Stimulated activated effector memory CD8-positive, alpha-beta T cell treated with anti-CD3 and anti-CD28 coated beads, Interleukin-12 subunit alpha, Interleukin-12 subunit beta, amount 100 ng/mL, for 72 hours (primary cell): ENCODE data around the gene CFAP97D1.

Experiments used
- ATAC-seq: fragments of 150-1000 bp; cut with Tn5 transposase; 2 replicates; pipeline ENCODE4 v1.10.0; 2021
- DNase-seq, 2 donors: peaks; one replicate each; pipeline ENCODE4 v3.0.0; 2021 to 2022; ENCODE audit warnings: low spot score in 2 of 2
- H3K27ac Mint-ChIP-seq: one replicate; pipeline ENCODE4 v1.8.0; 2022; ENCODE audit warnings: mild to moderate bottlenecking, mixed read lengths
- H3K36me3 Mint-ChIP-seq: one replicate; pipeline ENCODE4 v1.8.0; 2022; ENCODE audit warnings: mild to moderate bottlenecking, mixed read lengths
- H3K4me1 Mint-ChIP-seq: one replicate; pipeline ENCODE4 v1.8.0; 2022; ENCODE audit warnings: mixed read lengths
- H3K4me3 Mint-ChIP-seq: one replicate; pipeline ENCODE4 v1.8.0; 2022; ENCODE audit warnings: mild to moderate bottlenecking, mixed read lengths
- H3K9me3 Mint-ChIP-seq: one replicate; pipeline ENCODE4 v1.8.0; 2022; ENCODE audit warnings: mixed read lengths

Gene CFAP97D1

DNA sequence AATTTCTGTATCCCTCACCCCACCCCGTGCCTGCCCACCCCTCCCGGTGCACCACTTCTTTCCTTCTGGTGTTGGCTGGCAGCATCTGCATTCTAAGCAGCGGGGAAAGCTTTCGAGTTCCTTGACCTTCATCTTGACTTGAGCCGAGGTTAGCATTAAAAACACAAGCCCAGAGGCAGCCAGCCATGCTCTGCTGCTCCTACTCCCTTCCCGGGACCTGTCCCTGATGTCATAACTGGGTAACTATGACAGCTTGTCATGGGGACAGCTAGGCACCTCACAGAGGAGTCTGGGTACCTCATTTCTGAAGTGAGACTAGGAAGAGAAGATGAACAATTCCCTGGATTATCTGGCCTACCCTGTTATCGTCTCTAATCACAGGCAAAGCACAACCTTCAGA is at the start of gene CFAP97D1:
Gene CFAP97D1, plus strand, starts transcription at position 301 of the 400 bp plus-strand sequence. Its CDS starts 28 bp downstream, at position 329.
- H3K4me3 Mint-ChIP-seq, result peak within 1 kb of the TSS; percentile 74
- H3K4me1 Mint-ChIP-seq, result peaks cover 7% of the 10 kb centered on the region
- DNase-seq, result no peak
- H3K9me3 Mint-ChIP-seq, result no peaks in the 10 kb centered on the region
- ATAC-seq, result no peak
- peaks cover 3% of the 10 kb centered on the region for H3K36me3 Mint-ChIP-seq
- no peak within 1 kb of the TSS for H3K27ac Mint-ChIP-seq

DNA sequence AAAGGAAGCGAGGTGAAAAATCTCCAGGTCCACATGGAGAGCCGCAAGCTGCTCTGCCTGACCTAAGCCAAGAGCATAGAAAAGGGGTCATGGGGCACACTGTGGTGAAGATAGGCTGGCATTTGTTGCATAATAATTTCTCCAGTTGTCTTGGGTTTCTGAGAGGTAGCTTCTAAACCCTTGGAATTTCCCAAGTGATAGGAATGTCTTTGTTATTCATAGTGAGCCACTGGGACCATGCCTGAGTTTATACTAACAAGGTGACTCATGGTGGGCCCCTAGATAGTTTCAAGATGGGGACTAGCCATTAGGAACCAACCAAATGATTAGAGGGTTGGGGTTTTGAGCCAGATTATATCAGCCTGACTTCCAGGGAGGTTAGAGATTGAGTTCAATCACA is 47.3 kb upstream of the CFAP97D1 start:
- Mint-ChIP-seq H3K9me3 (no peaks in the 10 kb centered on the region), H3K36me3 (no peaks in the 10 kb centered on the region), H3K4me3 (no peak overlapping the region), H3K27ac (no peak overlapping the region), H3K4me1 (no peaks in the 10 kb centered on the region)
- DNase-seq (no peak), ATAC-seq (no peak)

- H3K9me3 Mint-ChIP-seq, result no peaks in the 10 kb centered on the region
- H3K36me3 Mint-ChIP-seq, result no peaks in the 10 kb centered on the region
- DNase-seq (no peak), ATAC-seq (no peak)
- H3K27ac Mint-ChIP-seq, result no peak overlapping the region
- no peaks in the 10 kb centered on the region for H3K4me1 Mint-ChIP-seq
- no peak overlapping the region for H3K4me3 Mint-ChIP-seq
Measured at GRCh38 chr17:43733956-43734355, 46.3 kb upstream of the CFAP97D1 start.

GRCh38 chr17:43734376-43734775 is 45.9 kb upstream of the CFAP97D1 start:
- H3K27ac Mint-ChIP-seq, result no peak overlapping the region
- no peak for DNase-seq

DNA sequence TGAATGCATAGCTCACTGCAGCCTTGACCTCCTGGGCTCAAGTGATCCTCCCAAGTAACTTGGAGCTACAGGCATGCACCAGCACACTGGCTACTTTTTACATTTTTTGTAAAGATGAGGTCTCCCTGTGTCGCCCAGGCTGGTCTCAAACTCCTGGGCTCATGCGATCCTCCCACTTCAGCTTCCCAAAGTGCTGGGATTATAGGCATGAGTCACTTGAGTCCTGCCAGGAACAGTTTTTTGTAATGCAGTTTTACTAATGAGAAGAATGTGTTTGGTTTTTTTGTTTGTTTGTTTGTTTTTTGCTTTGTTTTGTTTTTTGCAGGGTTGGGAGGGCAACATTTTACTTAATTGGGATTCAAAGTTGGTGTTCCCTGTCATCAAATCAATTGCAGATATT is 43.8 kb upstream of the CFAP97D1 start:
- ATAC-seq (no peak), DNase-seq (no peak)
- H3K4me1 Mint-ChIP-seq, result no peaks in the 10 kb centered on the region
- no peaks in the 10 kb centered on the region for H3K9me3 Mint-ChIP-seq
- H3K27ac Mint-ChIP-seq, result no peak overlapping the region
- no peak overlapping the region for H3K4me3 Mint-ChIP-seq
- H3K36me3 Mint-ChIP-seq, result no peaks in the 10 kb centered on the region

More at GRCh38 chr17:43734376-43734775, 45.9 kb upstream of the CFAP97D1 start:
- Mint-ChIP-seq H3K4me3 (no peak overlapping the region), H3K9me3 (no peaks in the 10 kb centered on the region), H3K36me3 (no peaks in the 10 kb centered on the region), H3K4me1 (no peaks in the 10 kb centered on the region)
- no peak for ATAC-seq

DNA sequence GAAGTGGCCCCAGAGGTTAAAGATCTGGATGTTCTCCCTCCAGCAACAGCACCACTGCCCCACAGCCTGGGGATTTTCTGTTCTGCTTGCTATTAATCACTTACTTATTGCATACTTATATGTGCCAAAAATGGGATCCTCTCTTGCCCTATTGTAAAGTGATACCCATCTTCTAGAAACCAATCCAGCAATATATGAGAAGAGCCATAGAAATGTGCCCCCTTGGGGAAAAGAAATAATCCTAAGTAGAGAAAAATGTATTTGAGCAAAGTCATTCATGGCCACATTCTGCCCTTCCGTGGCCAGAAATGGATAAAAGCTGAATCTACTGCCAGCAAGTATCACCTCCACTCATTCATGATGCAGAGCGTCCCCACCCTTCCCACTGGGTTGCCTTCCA is 42.5 kb upstream of the CFAP97D1 start:
- Mint-ChIP-seq H3K36me3 (no peaks in the 10 kb centered on the region), H3K27ac (no peak overlapping the region), H3K4me1 (no peaks in the 10 kb centered on the region), H3K9me3 (no peaks in the 10 kb centered on the region), H3K4me3 (no peak overlapping the region)
- DNase-seq (no peak), ATAC-seq (no peak)

- H3K27ac Mint-ChIP-seq, result peak overlapping the region; percentile 58
- H3K9me3 Mint-ChIP-seq, result no peaks in the 10 kb centered on the region
- no peak overlapping the region for H3K4me3 Mint-ChIP-seq
- DNase-seq (no peak), ATAC-seq (no peak)
- H3K36me3 Mint-ChIP-seq, result no peaks in the 10 kb centered on the region
- no peaks in the 10 kb centered on the region for H3K4me1 Mint-ChIP-seq
Measured at GRCh38 chr17:43740541-43740940, 39.7 kb upstream of the CFAP97D1 start.

- DNase-seq, result no peak
- ATAC-seq, result no peak
- no peak overlapping the region for H3K4me3 Mint-ChIP-seq
- no peak overlapping the region for H3K27ac Mint-ChIP-seq
- H3K4me1 Mint-ChIP-seq, result no peaks in the 10 kb centered on the region
- no peaks in the 10 kb centered on the region for H3K36me3 Mint-ChIP-seq
- H3K9me3 Mint-ChIP-seq, result no peaks in the 10 kb centered on the region
Measured at GRCh38 chr17:43741636-43742035, 38.6 kb upstream of the CFAP97D1 start.

DNA sequence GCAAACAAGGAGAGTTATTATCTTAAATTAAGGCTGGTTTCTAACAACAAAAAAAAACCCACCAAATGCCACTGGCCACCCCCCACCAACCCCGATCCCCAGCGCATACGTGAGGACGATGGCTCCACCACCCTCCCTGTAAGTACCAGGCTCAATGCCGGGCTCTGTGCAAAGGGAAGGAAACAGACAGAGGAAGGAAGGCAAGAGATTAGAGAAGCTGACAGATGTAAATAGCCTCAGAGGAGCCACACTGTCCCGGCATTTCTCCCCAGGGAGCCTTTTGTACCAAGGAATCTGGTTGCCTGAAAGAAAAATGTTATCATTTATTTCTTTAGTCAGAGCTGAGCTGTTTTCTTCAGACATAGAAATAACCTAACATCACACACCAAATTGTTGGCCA is 34.7 kb upstream of the CFAP97D1 start:
- H3K4me3 Mint-ChIP-seq, result no peak overlapping the region
- ATAC-seq (no peak), DNase-seq (no peak)
- H3K4me1 Mint-ChIP-seq, result no peaks in the 10 kb centered on the region
- no peak overlapping the region for H3K27ac Mint-ChIP-seq
- H3K9me3 Mint-ChIP-seq, result no peaks in the 10 kb centered on the region
- H3K36me3 Mint-ChIP-seq, result no peaks in the 10 kb centered on the region

DNA sequence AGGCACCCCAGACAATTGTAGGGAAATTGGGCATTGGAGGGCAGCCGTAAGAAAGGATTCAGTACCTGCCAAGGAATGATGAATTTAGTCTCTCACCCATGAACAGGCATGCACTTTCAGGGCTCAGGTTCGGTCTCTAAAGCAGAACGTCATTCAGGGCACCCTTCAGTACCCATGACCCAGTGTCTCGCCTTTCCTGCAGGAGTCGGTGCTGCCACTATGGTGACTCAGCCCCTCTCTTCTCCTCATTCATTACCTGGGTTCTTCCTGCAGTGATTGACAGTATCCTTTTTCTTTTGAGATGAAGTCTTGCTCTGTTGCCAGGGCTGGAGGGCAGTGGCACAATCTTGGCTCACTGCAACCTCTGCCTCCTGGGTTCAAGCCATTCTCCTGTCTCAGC is 30.1 kb upstream of the CFAP97D1 start:
- Mint-ChIP-seq H3K4me3 (no peak overlapping the region), H3K9me3 (no peaks in the 10 kb centered on the region), H3K27ac (no peak overlapping the region), H3K4me1 (peaks cover 24% of the 10 kb centered on the region), H3K36me3 (no peaks in the 10 kb centered on the region)
- no peak for ATAC-seq
- no peak for DNase-seq

GRCh38 chr17:43753493-43754129 is 26.6 kb upstream of the CFAP97D1 start:
- Mint-ChIP-seq H3K4me3 (no peak overlapping the region), H3K9me3 (no peaks in the 10 kb centered on the region), H3K36me3 (no peaks in the 10 kb centered on the region), H3K27ac (no peak overlapping the region), H3K4me1 (peaks cover 24% of the 10 kb centered on the region)
- ATAC-seq, result peak; percentile 74
- DNase-seq, result no peak

DNA sequence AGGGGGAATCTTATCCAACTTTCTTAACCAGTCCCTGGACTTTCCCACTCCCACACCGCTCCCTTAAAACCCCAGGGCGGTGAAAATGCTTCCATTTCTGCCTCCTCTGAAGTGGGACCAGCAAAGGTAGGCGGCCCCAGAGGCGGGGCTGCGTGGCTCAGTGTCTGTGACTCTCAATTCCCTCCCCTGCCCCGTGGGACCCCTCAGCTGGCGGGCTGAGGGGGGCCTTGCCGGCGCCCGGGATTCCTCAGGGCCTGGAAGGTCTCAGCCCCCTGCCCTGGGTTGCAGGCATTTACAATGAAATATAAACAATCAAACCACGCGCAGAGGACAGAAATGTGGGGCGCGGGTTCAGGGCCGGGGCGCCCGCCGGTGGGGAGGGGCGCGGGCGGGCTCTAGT is 25.3 kb upstream of the CFAP97D1 start:
- no peak for ATAC-seq
- no peaks in the 10 kb centered on the region for H3K9me3 Mint-ChIP-seq
- H3K4me1 Mint-ChIP-seq, result peaks cover 24% of the 10 kb centered on the region
- H3K36me3 Mint-ChIP-seq, result no peaks in the 10 kb centered on the region
- no peak overlapping the region for H3K4me3 Mint-ChIP-seq
- H3K27ac Mint-ChIP-seq, result no peak overlapping the region
- DNase-seq, result no peak

DNA sequence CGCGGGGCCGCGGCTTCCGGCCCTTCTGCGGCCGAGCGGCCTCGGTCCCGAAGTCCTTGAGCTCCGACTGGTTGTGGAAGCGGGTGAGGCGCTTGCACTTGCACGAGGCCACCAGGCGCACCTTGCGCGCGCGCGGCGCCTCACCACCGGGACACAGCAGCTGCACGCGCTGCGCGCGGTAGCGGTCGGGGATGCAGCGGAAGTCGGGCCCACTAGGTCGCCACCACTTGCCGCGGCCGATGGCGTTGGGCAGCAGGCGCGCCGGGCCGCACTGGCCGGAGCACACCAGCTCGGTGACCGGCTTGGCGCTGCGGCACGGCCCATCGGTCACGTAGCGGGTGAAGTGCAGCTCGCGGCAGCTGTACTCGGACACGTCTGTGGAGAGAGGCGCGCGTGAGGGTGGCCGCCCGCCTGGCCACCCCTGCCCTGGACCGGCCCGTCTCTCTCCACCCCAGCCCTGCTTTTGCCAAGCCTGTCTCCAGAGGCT is 24.8 kb upstream of the CFAP97D1 start:
- H3K36me3 Mint-ChIP-seq, result no peaks in the 10 kb centered on the region
- H3K4me3 Mint-ChIP-seq, result no peak overlapping the region
- peaks cover 24% of the 10 kb centered on the region for H3K4me1 Mint-ChIP-seq
- no peak overlapping the region for H3K27ac Mint-ChIP-seq
- no peak for ATAC-seq
- no peaks in the 10 kb centered on the region for H3K9me3 Mint-ChIP-seq
- DNase-seq, result no peak

DNA sequence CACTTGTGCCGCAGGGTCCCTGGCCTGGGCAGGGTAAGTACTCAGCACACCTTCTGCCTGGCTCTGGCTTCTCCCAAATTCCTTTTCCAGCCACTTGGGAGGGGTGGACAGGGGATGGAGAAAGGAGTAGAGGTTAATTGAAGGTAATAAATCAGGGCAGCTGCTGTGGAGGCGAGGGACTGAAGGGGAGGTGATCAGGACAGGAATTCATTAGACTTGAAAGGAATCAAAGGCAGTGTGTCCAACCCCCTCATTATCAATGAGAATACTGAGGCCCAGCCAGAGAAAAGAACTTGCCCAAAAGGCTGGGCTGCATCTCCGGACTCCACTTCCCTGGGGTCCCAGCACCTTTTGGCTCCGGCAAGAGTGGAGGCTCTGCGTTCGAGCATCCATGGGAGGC is 24.0 kb upstream of the CFAP97D1 start:
- no peak overlapping the region for H3K4me3 Mint-ChIP-seq
- no peak for DNase-seq

GRCh38 chr17:43757171-43757660 is 23.0 kb upstream of the CFAP97D1 start:
- Mint-ChIP-seq H3K9me3 (no peaks in the 10 kb centered on the region), H3K4me1 (peaks cover 24% of the 10 kb centered on the region), H3K27ac (no peak overlapping the region), H3K36me3 (no peaks in the 10 kb centered on the region), H3K4me3 (no peak overlapping the region)
- ATAC-seq (no peak), DNase-seq (no peak)

More for the DNA sequence above, 24.0 kb upstream of the CFAP97D1 start:
- ATAC-seq, result no peak
- peaks cover 24% of the 10 kb centered on the region for H3K4me1 Mint-ChIP-seq
- no peak overlapping the region for H3K27ac Mint-ChIP-seq
- no peaks in the 10 kb centered on the region for H3K36me3 Mint-ChIP-seq
- no peaks in the 10 kb centered on the region for H3K9me3 Mint-ChIP-seq

DNA sequence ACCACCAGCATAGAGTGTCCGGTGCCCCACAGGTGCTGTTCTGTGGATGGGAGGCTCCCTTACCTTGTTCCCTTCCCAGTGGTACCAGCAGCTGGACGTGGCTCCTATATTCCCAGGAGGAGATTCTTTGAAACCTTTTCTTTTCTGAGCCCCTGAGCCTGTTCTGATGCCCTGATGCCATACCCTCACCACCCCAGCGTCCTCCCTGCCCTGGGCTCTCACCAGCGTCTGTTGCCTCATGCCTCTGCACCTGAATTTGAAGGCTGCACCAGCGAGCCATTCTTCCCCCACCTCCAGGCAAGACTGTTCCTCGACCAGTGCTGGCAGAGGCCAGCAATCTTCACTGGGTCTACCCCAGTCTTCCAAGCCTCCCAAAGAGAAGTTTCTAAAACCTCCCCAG is 22.1 kb upstream of the CFAP97D1 start:
- Mint-ChIP-seq H3K27ac (no peak overlapping the region), H3K9me3 (no peaks in the 10 kb centered on the region), H3K36me3 (no peaks in the 10 kb centered on the region), H3K4me1 (peaks cover 16% of the 10 kb centered on the region), H3K4me3 (no peak overlapping the region)
- no peak for DNase-seq
- ATAC-seq, result no peak
